HepG2 (cell line): ENCODE results near the gene COCH. TPM values are rescaled to one million over a fixed set of nuclear protein-coding genes. Genes with fewer than 3 reads are reported as not detected.

Experiments
- DBP ChIP-seq: sonication (generic); formaldehyde crosslinking; IDR thresholded peaks from 2 replicates; pipeline ENCODE4 v1.4.0; 2020; ENCODE audit warnings: missing genetic modification reagents; ENCODE audit errors: not compliant biosample characterization
- DPF2 ChIP-seq: sonication (generic); formaldehyde crosslinking; IDR thresholded peaks from 2 replicates; pipeline ENCODE4 v1.4.0; 2020; ENCODE audit warnings: mild to moderate bottlenecking, low read depth, missing genetic modification reagents, borderline replicate concordance
- E2F5 ChIP-seq: sonication (generic); formaldehyde crosslinking; conservative IDR thresholded peaks from 2 replicates; pipeline ENCODE4 v1.4.0; 2020; ENCODE audit warnings: missing genetic modification reagents
- EED ChIP-seq: sonication (generic); formaldehyde crosslinking; IDR thresholded peaks from 2 replicates; pipeline ENCODE4 v1.5.0; 2020; ENCODE audit warnings: mild to moderate bottlenecking, missing genetic modification reagents
- FOXM1 ChIP-seq: sonication (generic); formaldehyde crosslinking; IDR thresholded peaks from 2 replicates; pipeline ENCODE4 v1.5.0; 2020; ENCODE audit warnings: missing genetic modification reagents
- FOXO4 ChIP-seq: sonication (generic); formaldehyde crosslinking; conservative IDR thresholded peaks from 2 replicates; pipeline ENCODE4 v1.8.1; 2023; ENCODE audit warnings: missing genetic modification reagents
- LBX2 ChIP-seq: sonication (generic); formaldehyde crosslinking; IDR thresholded peaks from 2 replicates; pipeline ENCODE4 v1.5.0; 2020; ENCODE audit warnings: missing genetic modification reagents, mild to moderate bottlenecking, borderline replicate concordance
- MAZ ChIP-seq, 2 experiments: sonication (generic) in 1 of 2; formaldehyde crosslinking in 1 of 2; IDR thresholded peaks; 2 replicates each; pipeline versions ENCODE4 v1.5.0 to v1.6.1; 2012 to 2020; ENCODE audit warnings: low read depth in 2 of 2, mild to moderate bottlenecking in 2 of 2, borderline replicate concordance in 1 of 2, improper control_type of control experiment in 1 of 2, low read length in 1 of 2, missing genetic modification reagents in 1 of 2, moderate library complexity in 1 of 2
- PAF1 ChIP-seq: IDR thresholded peaks from 2 replicates; pipeline ENCODE4 v1.6.1; 2016; ENCODE audit warnings: missing genetic modification reagents, missing compliant biosample characterization
- PLSCR1 ChIP-seq: sonication (generic); formaldehyde crosslinking; IDR thresholded peaks from 2 replicates; pipeline ENCODE4 v1.5.0; 2020; ENCODE audit warnings: missing genetic modification reagents, mild to moderate bottlenecking, borderline replicate concordance
- SOX13 ChIP-seq, 3 experiments: fragments of 450-650 bp in 1 of 3; sonication (generic) in 1 of 3; formaldehyde crosslinking in 1 of 3; IDR thresholded peaks in 2 of 3; conservative IDR thresholded peaks in 1 of 3; 2 replicates each; pipeline versions ENCODE4 v1.5.0 to v1.6.1; 2016 to 2020; ENCODE audit warnings: antibody characterized with exemption in 1 of 3, mild to moderate bottlenecking in 1 of 3, missing compliant biosample characterization in 1 of 3, missing genetic modification reagents in 1 of 3, moderate library complexity in 1 of 3
- TBX2 ChIP-seq: sonication (generic); formaldehyde crosslinking; IDR thresholded peaks from 2 replicates; pipeline ENCODE4 v1.5.0; 2020; ENCODE audit warnings: missing genetic modification reagents, mild to moderate bottlenecking, borderline replicate concordance
- UBTF ChIP-seq: sonication (generic); formaldehyde crosslinking; IDR thresholded peaks from 2 replicates; pipeline ENCODE4 v1.4.0; 2020; ENCODE audit warnings: mild to moderate bottlenecking, missing genetic modification reagents
- XBP1 ChIP-seq: sonication (generic); formaldehyde crosslinking; IDR thresholded peaks from 2 replicates; pipeline ENCODE4 v1.5.0; 2020; ENCODE audit warnings: missing genetic modification reagents
- ZNF10 ChIP-seq: sonication (generic); formaldehyde crosslinking; IDR thresholded peaks from 2 replicates; pipeline ENCODE4 v1.4.0; 2020; ENCODE audit warnings: mild to moderate bottlenecking, low read depth, missing genetic modification reagents, borderline replicate concordance
- ZNF224 ChIP-seq: sonication (generic); formaldehyde crosslinking; IDR thresholded peaks from 2 replicates; pipeline ENCODE4 v1.5.0; 2020; ENCODE audit warnings: mild to moderate bottlenecking, missing genetic modification reagents
- ZNF260 ChIP-seq: sonication (generic); formaldehyde crosslinking; IDR thresholded peaks from 2 replicates; pipeline ENCODE4 v1.4.0; 2020; ENCODE audit warnings: missing genetic modification reagents, low read depth, mild to moderate bottlenecking, borderline replicate concordance
- ZNF274 ChIP-seq: sonication (generic); formaldehyde crosslinking; IDR thresholded peaks from 2 replicates; pipeline ENCODE4 v1.5.1; 2020; ENCODE audit warnings: mild to moderate bottlenecking, missing genetic modification reagents
- ZNF672 ChIP-seq: sonication (generic); formaldehyde crosslinking; IDR thresholded peaks from 2 replicates; pipeline ENCODE4 v1.8.1; 2022; ENCODE audit warnings: missing genetic modification reagents
- polyA plus RNA-seq, 8 experiments: library from polyadenylated mRNA; depleted of rRNA in 3 of 8; stranded (reverse) in 7 of 8; unstranded in 1 of 8; fragments of >200 nt; fragmentation: Illumina TruSeq in 4 of 8; extraction: Trizol in 4 of 8; gene quantifications; 2 replicates each; pipeline versions ENCODE4 v1.2.1 to v1.2.3, GENCODE V29; 2011 to 2016; ENCODE audit warnings: low read depth in 4 of 8, missing spikeins in 1 of 8, mixed read lengths in 1 of 8; ENCODE audit not compliant: insufficient read depth in 1 of 8
- total RNA-seq, 5 experiments: library from RNA; depleted of rRNA; stranded (reverse); fragments of >200 nt; fragmentation: Illumina TruSeq; extraction: Trizol; gene quantifications; 2 replicates each; pipeline ENCODE4 v1.2.3, GENCODE V29; 2016; ENCODE audit warnings: low read depth in 1 of 5

The COCH gene
- total and polyA plus RNA-seq, 2 of the 13 experiments (the other 11 are each of a cell fraction or from before 2014, with no cell fraction given), result 78.2 to 79.3 TPM

- TF ChIP-seq FOXO4 (CRISPR knock-in tag) (peak; percentile 3; the same call in 1 of the 2 replicates), LBX2 (peak; percentile 94), UBTF (CRISPR knock-in tag) (peak; percentile 96), SOX13 (IDR thresholded peaks at IDR 0.05) (no peak; the same call in 1 of the 2 replicates), SOX13 (CRISPR knock-in tag; conservative IDR thresholded peaks at IDR 0.05 in 1 of 2, IDR thresholded peaks at IDR 0.05 in 1 of 2) (peak; percentile 13 to 63; a peak in 3 of 4 replicates), ZNF260 (CRISPR knock-in tag) (no peak; the same call in 1 of the 2 replicates), ZNF224 (CRISPR knock-in tag) (no peak), TBX2 (CRISPR knock-in tag) (peak; percentile 84), ZNF10 (CRISPR knock-in tag) (0 out of 2 replicates have a peak, but pooled peaks have one; percentile 22), MAZ (IDR thresholded peaks at IDR 0.05; ENCODE audit: borderline replicate concordance, low read depth, low read length) (peak; percentile 39; the same call in 1 of the 2 replicates), MAZ (CRISPR knock-in tag; IDR thresholded peaks at IDR 0.05; ENCODE audit: low read depth) (no peak), ZNF672 (no peak), XBP1 (CRISPR knock-in tag) (0 out of 2 replicates have a peak, but pooled peaks have one; percentile 86), DBP (CRISPR knock-in tag) (peak; percentile 21), ZNF274 (peak; percentile 95), EED (CRISPR knock-in tag) (peak; percentile 83), PAF1 (no peak), DPF2 (CRISPR knock-in tag) (no peak), PLSCR1 (peak; percentile 94; the same call in 1 of the 2 replicates), FOXM1 (CRISPR knock-in tag) (no peak; the same call in 1 of the 2 replicates), E2F5 (peak; percentile 84)
Measured at GRCh38 chr14:30874120-30874998, at the start of gene COCH (continued).
